Right renal pelvis (tissue), 4 donors: ENCODE results near the gene DZIP1L. TPM values are rescaled to one million over a fixed set of nuclear protein-coding genes. Genes with fewer than 3 reads are reported as not detected.

Experiments
- DNase-seq, 4 donors: peaks; one replicate each; pipeline ENCODE4 v3.0.0-alpha.2; 2013; ENCODE audit warnings: low read depth in 4 of 4, low spot score in 3 of 4, missing footprints in 1 of 4
- polyA plus RNA-seq, 4 donors: library from polyadenylated mRNA; unstranded; fragments of 120-200 nt; gene quantifications; one replicate each; pipeline ENCODE4 v1.2.1, GENCODE V29; 2013; ENCODE audit not compliant: insufficient read length in 4 of 4

Gene DZIP1L
- polyA plus RNA-seq, 4 donors, result 13.4 to 16.8 (median 15.1) TPM

- no peak for DNase-seq
Observed at GRCh38 chr3:138078096-138078495, 37.3 kb downstream of the DZIP1L start.

- DNase-seq, result no peak
Observed at GRCh38 chr3:138072796-138073195, 42.6 kb downstream of the DZIP1L start.

GRCh38 chr3:138070006-138070405, 45.4 kb downstream of the DZIP1L start:
- no peak for DNase-seq

GRCh38 chr3:138068579-138069174, 46.7 kb downstream of the DZIP1L start:
- DNase-seq, result peak; percentile 53 to 71 (median 60)

GRCh38 chr3:138068046-138068445, 47.4 kb downstream of the DZIP1L start:
- DNase-seq, result no peak

GRCh38 chr3:138066972-138067371, 48.4 kb downstream of the DZIP1L start:
- DNase-seq, result no peak

- DNase-seq, result no peak
Observed at GRCh38 chr3:138066383-138066782, 49.0 kb downstream of the DZIP1L start.

GRCh38 chr3:138065949-138066348, 49.5 kb downstream of the DZIP1L start:
- no peak for DNase-seq

GRCh38 chr3:138063416-138063815, 52.0 kb downstream of the DZIP1L start:
- no peak for DNase-seq

GRCh38 chr3:138062626-138063025, 52.8 kb downstream of the DZIP1L start:
- DNase-seq, result no peak

GRCh38 chr3:138062037-138062436, 53.4 kb downstream of the DZIP1L start:
- no peak for DNase-seq

GRCh38 chr3:138060792-138061191, 54.6 kb downstream of the DZIP1L start:
- DNase-seq, result no peak

- no peak for DNase-seq
Observed at GRCh38 chr3:138059261-138059660, 56.1 kb downstream of the DZIP1L start.

GRCh38 chr3:138057384-138057783, 58.0 kb downstream of the DZIP1L start:
- DNase-seq, result no peak

- no peak for DNase-seq
Observed at GRCh38 chr3:138054057-138054456, 61.4 kb downstream of the DZIP1L start.

GRCh38 chr3:138051947-138052802, 63.2 kb downstream of the DZIP1L start:
- DNase-seq, result peak in 2 of 4 donors; percentile 13 to 18

GRCh38 chr3:138049157-138049919, 66.1 kb downstream of the DZIP1L start:
- no peak for DNase-seq

- DNase-seq, result no peak
Observed at GRCh38 chr3:138047596-138048158, 67.7 kb downstream of the DZIP1L start.

- no peak for DNase-seq
Observed at GRCh38 chr3:138046955-138047354, 68.5 kb downstream of the DZIP1L start.

GRCh38 chr3:138046085-138046484, 69.3 kb downstream of the DZIP1L start:
- DNase-seq, result no peak
